Measurements from ENCODE around the gene DNAJB4. TPM values are rescaled to one million over a fixed set of nuclear protein-coding genes. Genes with fewer than 3 reads are reported as not detected.
"Not testable (repeated sequence)": the region's sequence is repeated elsewhere in the genome, so short reads cannot be mapped to it uniquely, and the experiment has no call there.

The DNAJB4 gene
- polyA plus RNA-seq, 1 donor from 2014 or later = 7.3 TPM

DNA sequence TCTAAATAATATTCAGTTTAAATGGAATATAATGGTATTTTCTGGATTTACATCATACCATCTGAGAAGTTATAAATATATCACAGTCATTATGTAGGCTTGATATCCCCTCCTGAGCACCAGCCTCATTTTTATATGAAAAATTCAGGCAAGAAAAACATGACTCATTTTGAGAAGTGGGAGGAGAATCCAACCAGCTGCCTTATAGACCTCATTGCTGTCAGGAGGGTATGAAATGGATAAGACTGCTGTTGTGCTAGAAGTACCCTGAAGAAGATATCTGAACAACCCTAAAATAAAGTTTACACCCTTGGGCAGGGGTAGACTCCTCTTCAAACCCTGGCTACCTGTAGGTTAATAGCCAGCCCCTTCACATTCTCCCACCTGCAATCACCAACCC lies 49.8 kb downstream of the DNAJB4 start:
- Mint-ChIP-seq H3K4me3 (no peak overlapping the region), H3K27ac (no peak overlapping the region), H3K4me1 (no peaks in the 10 kb centered on the region), H3K27me3 (peaks cover 10% of the 10 kb centered on the region), H3K36me3 (no peaks in the 10 kb centered on the region), H3K9me3 (no peaks in the 10 kb centered on the region)

GRCh38 chr1:78054972-78055371 lies 50.2 kb downstream of the DNAJB4 start:
- H3K4me1 Mint-ChIP-seq = no peaks in the 10 kb centered on the region
- no peaks in the 10 kb centered on the region for H3K9me3 Mint-ChIP-seq
- no peak overlapping the region for H3K27ac Mint-ChIP-seq
- peaks cover 8% of the 10 kb centered on the region for H3K27me3 Mint-ChIP-seq
- no peak overlapping the region for H3K4me3 Mint-ChIP-seq
- no peaks in the 10 kb centered on the region for H3K36me3 Mint-ChIP-seq

GRCh38 chr1:78055565-78056132 lies 50.9 kb downstream of the DNAJB4 start:
- peaks cover 6% of the 10 kb centered on the region for H3K27me3 Mint-ChIP-seq
- H3K36me3 Mint-ChIP-seq = no peaks in the 10 kb centered on the region
- H3K27ac Mint-ChIP-seq = no peak overlapping the region
- H3K9me3 Mint-ChIP-seq = no peaks in the 10 kb centered on the region
- no peaks in the 10 kb centered on the region for H3K4me1 Mint-ChIP-seq
- H3K4me3 Mint-ChIP-seq = peak overlapping the region in 1 of 4 donors; percentile 43

DNA sequence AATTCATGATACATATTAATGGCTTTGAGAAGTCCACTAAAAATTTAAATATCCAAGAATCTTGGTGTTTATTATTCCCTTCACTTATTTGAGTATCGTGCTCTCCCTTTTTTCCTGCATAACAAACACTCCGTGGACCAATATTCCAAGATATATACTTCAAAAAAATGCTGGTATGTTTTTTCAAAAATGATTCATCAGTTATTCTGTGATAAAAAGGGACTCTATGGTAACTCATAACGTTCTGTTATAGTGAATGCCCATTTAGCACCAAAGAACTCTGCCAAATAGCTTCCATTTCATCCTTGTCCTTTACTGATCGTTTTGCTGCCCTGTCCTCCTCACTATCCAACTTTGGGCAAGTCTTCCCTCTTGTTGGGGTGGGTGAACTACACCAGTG lies 53.9 kb downstream of the DNAJB4 start:
- H3K27ac Mint-ChIP-seq = no peak overlapping the region
- no peaks in the 10 kb centered on the region for H3K36me3 Mint-ChIP-seq
- no peaks in the 10 kb centered on the region for H3K4me1 Mint-ChIP-seq
- H3K9me3 Mint-ChIP-seq = no peaks in the 10 kb centered on the region
- H3K4me3 Mint-ChIP-seq = no peak overlapping the region
- peaks cover 6% of the 10 kb centered on the region for H3K27me3 Mint-ChIP-seq

- Mint-ChIP-seq H3K27ac (no peak overlapping the region), H3K27me3 (peaks cover 8% of the 10 kb centered on the region), H3K9me3 (no peaks in the 10 kb centered on the region)
Observed at GRCh38 chr1:78060857-78061563, 56.3 kb downstream of the DNAJB4 start.

GRCh38 chr1:78061825-78062523 lies 57.2 kb downstream of the DNAJB4 start:
- H3K4me3 Mint-ChIP-seq = no peak overlapping the region
- no peak overlapping the region for H3K27ac Mint-ChIP-seq
- no peaks in the 10 kb centered on the region for H3K4me1 Mint-ChIP-seq
- no peaks in the 10 kb centered on the region for H3K9me3 Mint-ChIP-seq
- H3K36me3 Mint-ChIP-seq = no peaks in the 10 kb centered on the region
- peaks cover 8% of the 10 kb centered on the region for H3K27me3 Mint-ChIP-seq

More at GRCh38 chr1:78060857-78061563, 56.3 kb downstream of the DNAJB4 start:
- Mint-ChIP-seq H3K36me3 (no peaks in the 10 kb centered on the region), H3K4me1 (no peaks in the 10 kb centered on the region), H3K4me3 (no peak overlapping the region)

DNA sequence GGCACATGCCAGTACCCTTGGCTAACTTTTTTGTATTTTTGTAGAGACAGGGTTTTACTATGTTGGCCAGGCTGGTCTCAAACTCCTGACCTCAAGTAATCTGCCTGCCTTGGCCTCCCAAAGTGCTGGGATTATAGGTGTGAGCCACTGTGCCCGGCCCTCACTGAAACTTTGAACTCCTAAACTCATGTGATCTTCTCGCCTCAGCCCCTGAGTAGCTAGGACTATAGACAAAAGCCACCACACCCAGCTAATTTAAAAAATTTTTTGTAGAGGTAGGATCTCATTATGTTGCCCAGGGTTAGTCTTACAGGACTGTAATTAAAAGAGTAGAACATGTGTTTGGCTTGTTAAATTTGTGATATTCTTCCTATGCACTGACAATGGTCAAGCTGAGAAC lies 60.1 kb downstream of the DNAJB4 start:
- H3K27me3 Mint-ChIP-seq, H3K4me3 Mint-ChIP-seq, H3K27ac Mint-ChIP-seq, H3K9me3 Mint-ChIP-seq, H3K4me1 Mint-ChIP-seq, H3K36me3 Mint-ChIP-seq: not testable (repeated sequence)

Other genes with a start within 250 kb of the DNAJB4 start
- 30.1 TPM for gene USP33, start 245.1 kb upstream of the DNAJB4 start, polyA plus RNA-seq
- gene MIGA1, start 225.3 kb upstream of the DNAJB4 start, polyA plus RNA-seq = 9.1 TPM
- gene NEXN, start 116.3 kb upstream of the DNAJB4 start, polyA plus RNA-seq = 3.8 TPM
- 48.2 TPM for gene FUBP1, start 25.9 kb upstream of the DNAJB4 start, polyA plus RNA-seq
- gene GIPC2, start 41.0 kb downstream of the DNAJB4 start, polyA plus RNA-seq = not detected